HepG2 (cell line): ENCODE data around the gene SHC3. TPM values are rescaled to one million over a fixed set of nuclear protein-coding genes. Genes with fewer than 3 reads are reported as not detected.

Source experiments
- ATAC-seq: fragments of 200-7000 bp; cut with Tn5 transposase; 3 replicates; pipeline ENCODE4 v1.9.1; 2020; ENCODE audit warnings: mild to moderate bottlenecking, moderate library complexity
- BruUV-seq: library from RNA; stranded (reverse); fragments of 400-500 nt; replicated peaks from 2 replicates; lab custom pipeline; 2021; lab: Mats Ljungman, UMichigan
- CTCF ChIA-PET: fragments of 300-600 bp; formaldehyde crosslinking; extraction: SDS; loops from one replicate; lab custom pipeline; 2021; ENCODE audit warnings: low total read pairs, inconsistent platforms, low intra/inter-chr PET ratio; lab: Yijun Ruan, JAX
- POLR2A ChIA-PET: fragments of 350-600 bp; sonication (Branson Sonifier 250); formaldehyde crosslinking; loops from one replicate; lab custom pipeline; 2020; ENCODE audit warnings: antibody characterized with exemption, inconsistent platforms; lab: Yijun Ruan, JAX
- DNase-seq: peaks from one replicate; pipeline ENCODE4 v3.0.0-alpha.2; 2015; ENCODE audit warnings: low spot score
- FAIRE-seq: peaks from 3 replicates; lab custom pipeline; 2011; peaks lifted over from hg19 to GRCh38; lab: Jason Lieb, UNC
- H2AFZ ChIP-seq: one replicate; pipeline ENCODE4 v1.6.1; 2011; ENCODE audit warnings: low read length, inconsistent platforms
- H3K27ac ChIP-seq: fragments of 300-600 bp; 3 replicates; pipeline ENCODE4 v1.8.0; 2011; ENCODE audit warnings: mixed run types, mild to moderate bottlenecking, mixed read lengths, low read length, inconsistent platforms; ENCODE audit not compliant: insufficient read depth; ENCODE audit errors: extremely low read length
- H3K27me3 ChIP-seq, 2 experiments: fragments of 200-600 bp in 1 of 2; 2 replicates in 1 of 2; 3 replicates in 1 of 2; pipeline versions ENCODE4 v1.6.0 to v1.8.0; 2011; ENCODE audit warnings: low read length in 2 of 2, mild to moderate bottlenecking in 2 of 2, moderate library complexity in 2 of 2, inconsistent platforms in 1 of 2; ENCODE audit not compliant: insufficient read depth in 2 of 2, control insufficient read depth in 1 of 2
- H3K36me3 ChIP-seq, 2 experiments: fragments of 200-600 bp in 1 of 2; replicated peaks in 1 of 2; 2 replicates in 1 of 2; 3 replicates in 1 of 2; pipeline versions ENCODE4 v1.5.1 to v1.8.0; 2011; ENCODE audit warnings: low read length in 2 of 2, inconsistent platforms in 1 of 2; ENCODE audit not compliant: insufficient read depth in 2 of 2, control insufficient read depth in 1 of 2
- H3K4me1 ChIP-seq: 2 replicates; pipeline ENCODE4 v1.5.1; 2012; ENCODE audit warnings: low read length, inconsistent platforms; ENCODE audit not compliant: insufficient read depth
- H3K4me2 ChIP-seq: 2 replicates; pipeline ENCODE4 v1.6.0; 2011; ENCODE audit warnings: low read depth, low read length, inconsistent platforms
- H3K4me3 ChIP-seq, 3 experiments: fragments of 200-600 bp in 1 of 3; sonication (generic), shearing (Covaris generic) in 1 of 3; replicated peaks in 1 of 3; 2 replicates each; pipeline ENCODE4 v1.5.1; 2011 to 2016; ENCODE audit warnings: low read length in 3 of 3, inconsistent platforms in 2 of 3, low read depth in 2 of 3, mild to moderate bottlenecking in 2 of 3, control low read depth in 1 of 3, mixed read lengths in 1 of 3; ENCODE audit not compliant: insufficient read depth in 1 of 3
- H3K79me2 ChIP-seq: one replicate; pipeline ENCODE4 v1.6.1; 2011; ENCODE audit warnings: low read length, inconsistent platforms; ENCODE audit not compliant: insufficient read depth
- H3K9ac ChIP-seq: 2 replicates; pipeline ENCODE4 v1.6.0; 2011; ENCODE audit warnings: mild to moderate bottlenecking, low read depth, low read length, inconsistent platforms; ENCODE audit not compliant: insufficient read depth
- H3K9me3 ChIP-seq: 2 replicates; pipeline ENCODE4 v1.5.1; 2012; ENCODE audit warnings: mild to moderate bottlenecking, low read length
- H4K20me1 ChIP-seq: 2 replicates; pipeline ENCODE4 v1.6.0; 2011; ENCODE audit warnings: inconsistent platforms, mild to moderate bottlenecking, low read length, moderate library complexity; ENCODE audit not compliant: insufficient read depth
- DNMT1 ChIP-seq: sonication (generic); formaldehyde crosslinking; IDR thresholded peaks from 2 replicates; pipeline ENCODE4 v1.5.1; 2020; ENCODE audit warnings: mild to moderate bottlenecking, missing genetic modification reagents
- IRF1 ChIP-seq: sonication (generic); formaldehyde crosslinking; IDR thresholded peaks from 2 replicates; pipeline ENCODE4 v1.4.0; 2020; ENCODE audit warnings: low read depth, mild to moderate bottlenecking, missing genetic modification reagents
- MAZ ChIP-seq, 2 experiments: sonication (generic) in 1 of 2; formaldehyde crosslinking in 1 of 2; IDR thresholded peaks; 2 replicates each; pipeline versions ENCODE4 v1.5.0 to v1.6.1; 2012 to 2020; ENCODE audit warnings: low read depth in 2 of 2, mild to moderate bottlenecking in 2 of 2, borderline replicate concordance in 1 of 2, improper control_type of control experiment in 1 of 2, low read length in 1 of 2, missing genetic modification reagents in 1 of 2, moderate library complexity in 1 of 2
- WGBS: methylation state at CpG from one replicate; pipeline ENCODE4 v1.1.6; 2017; ENCODE audit warnings: low lambda C conversion rate; 5-methylcytosine and 5-hydroxymethylcytosine counted together
- in situ Hi-C: cut with HindIII; loops from 2 replicates; pipeline ENCODE4 v1.10.0; 2017; ENCODE audit warnings: low pct_unique_long_range_greater_than_20kb; ENCODE audit not compliant: extremely low pct_ligation_motif_present
- intact Hi-C: fragments of 100-400 bp; cut with micrococcal nuclease; formaldehyde crosslinking; loops from one replicate; pipeline ENCODE4 v1.10.0; 2022; ENCODE audit not compliant: unreplicated experiment
- polyA plus RNA-seq, 8 experiments: library from polyadenylated mRNA; depleted of rRNA in 3 of 8; stranded (reverse) in 7 of 8; unstranded in 1 of 8; fragments of >200 nt; fragmentation: Illumina TruSeq in 4 of 8; extraction: Trizol in 4 of 8; gene quantifications; 2 replicates each; pipeline versions ENCODE4 v1.2.1 to v1.2.3, GENCODE V29; 2011 to 2016; ENCODE audit warnings: low read depth in 4 of 8, missing spikeins in 1 of 8, mixed read lengths in 1 of 8; ENCODE audit not compliant: insufficient read depth in 1 of 8
- total RNA-seq, 5 experiments: library from RNA; depleted of rRNA; stranded (reverse); fragments of >200 nt; fragmentation: Illumina TruSeq; extraction: Trizol; gene quantifications; 2 replicates each; pipeline ENCODE4 v1.2.3, GENCODE V29; 2016; ENCODE audit warnings: low read depth in 1 of 5

SHC3 gene
- total and polyA plus RNA-seq, 2 of the 13 experiments (the other 11 are each of a cell fraction or from before 2014, with no cell fraction given): 0.09 to 0.89 TPM

- no peak for FAIRE-seq
These were observed 81.4 kb downstream of the SHC3 start for GRCh38 chr9:89097219-89097618.

GRCh38 chr9:89096807-89097206, 81.8 kb downstream of the SHC3 start:
- Histone ChIP-seq H3K4me2 (no peak overlapping the region), H3K4me3 (no peak overlapping the region), H3K9me3 (no peaks in the 10 kb centered on the region), H2AFZ (no peak overlapping the region), H3K36me3 (no peaks in the 10 kb centered on the region), H3K4me1 (no peaks in the 10 kb centered on the region), H3K79me2 (no peaks in the 10 kb centered on the region), H3K27ac (no peak overlapping the region), H4K20me1 (no peaks in the 10 kb centered on the region), H3K27me3 (no peaks in the 10 kb centered on the region), H3K9ac (no peak overlapping the region)
- POLR2A ChIA-PET: no interaction called here
- 43% methylated on average over 7 of the region's 7 CpGs for WGBS
- no peak for FAIRE-seq
- TF ChIP-seq MAZ (IDR thresholded peaks at IDR 0.05; ENCODE audit: borderline replicate concordance, low read depth, low read length) (no peak), MAZ (CRISPR knock-in tag; IDR thresholded peaks at IDR 0.05; ENCODE audit: low read depth) (no peak)
- no peak for DNase-seq
- in situ Hi-C loops (no loop called here), intact Hi-C loops (no loop called here)
- ATAC-seq: no peak
- no TSS peak for BruUV-seq
- CTCF ChIA-PET: no interaction called here

More at GRCh38 chr9:89097219-89097618, 81.4 kb downstream of the SHC3 start:
- ChIA-PET CTCF (no interaction called here), POLR2A (no interaction called here)
- TF ChIP-seq DNMT1 (no peak), IRF1 (CRISPR knock-in tag) (no peak)
- no peaks in the 10 kb centered on the region for H3K27me3 ChIP-seq
- no peak overlapping the region for H3K27ac ChIP-seq
- H3K4me3 ChIP-seq: no peak overlapping the region
- H2AFZ ChIP-seq: no peak overlapping the region
- intact Hi-C loops: no loop called here
- BruUV-seq: no TSS peak
- in situ Hi-C loops: no loop called here
- H3K79me2 ChIP-seq: no peaks in the 10 kb centered on the region
- DNase-seq: no peak
- H3K36me3 ChIP-seq: no peaks in the 10 kb centered on the region
- H3K9ac ChIP-seq: no peak overlapping the region
- H3K4me2 ChIP-seq: no peak overlapping the region
- ATAC-seq: no peak
- no peaks in the 10 kb centered on the region for H3K4me1 ChIP-seq
- H4K20me1 ChIP-seq: no peaks in the 10 kb centered on the region
- 75% methylated on average over 2 of the region's 2 CpGs for WGBS
- no peaks in the 10 kb centered on the region for H3K9me3 ChIP-seq
